Measurements from ENCODE around the gene TRMT44.

The TRMT44 gene

GRCh38 chr4:8422327-8422726 is 18.2 kb upstream of the TRMT44 start:
- no peaks in the 10 kb centered on the region for H3K9me3 ChIP-seq (ENCODE audit: severe bottlenecking)
- H3K27ac ChIP-seq = no peak overlapping the region
- H3K27me3 ChIP-seq (ENCODE audit: insufficient read depth, low read depth, severe bottlenecking) = no peaks in the 10 kb centered on the region
- no peak for TF ChIP-seq CTCF (IDR thresholded peaks at IDR 0.05; ENCODE audit: low read depth, low read length)
- no peak for DNase-seq
- no peaks in the 10 kb centered on the region for H3K36me3 ChIP-seq
- no peak overlapping the region for H3K4me3 ChIP-seq (ENCODE audit: low read depth, low read length)

GRCh38 chr4:8422786-8423185 is 17.8 kb upstream of the TRMT44 start:
- H3K27ac ChIP-seq = no peak overlapping the region
- no peak for TF ChIP-seq CTCF (IDR thresholded peaks at IDR 0.05; ENCODE audit: low read depth, low read length)
- H3K36me3 ChIP-seq = no peaks in the 10 kb centered on the region
- H3K4me3 ChIP-seq (ENCODE audit: low read depth, low read length) = no peak overlapping the region
- no peaks in the 10 kb centered on the region for H3K27me3 ChIP-seq (ENCODE audit: insufficient read depth, low read depth, severe bottlenecking)
- no peaks in the 10 kb centered on the region for H3K9me3 ChIP-seq (ENCODE audit: severe bottlenecking)
- DNase-seq = no peak

GRCh38 chr4:8427262-8427661 is 13.3 kb upstream of the TRMT44 start:
- no peak for TF ChIP-seq CTCF (IDR thresholded peaks at IDR 0.05; ENCODE audit: low read depth, low read length)

GRCh38 chr4:8427761-8428287 is 12.8 kb upstream of the TRMT44 start:
- Histone ChIP-seq H3K27me3 (ENCODE audit: insufficient read depth, low read depth, severe bottlenecking) (no peaks in the 10 kb centered on the region), H3K27ac (peak overlapping the region; percentile 52), H3K4me3 (ENCODE audit: low read depth, low read length) (peak overlapping the region; percentile 57), H3K36me3 (no peaks in the 10 kb centered on the region), H3K9me3 (ENCODE audit: severe bottlenecking) (no peaks in the 10 kb centered on the region)
- DNase-seq = no peak
- no peak for TF ChIP-seq CTCF (IDR thresholded peaks at IDR 0.05; ENCODE audit: low read depth, low read length)

More at GRCh38 chr4:8427262-8427661, 13.3 kb upstream of the TRMT44 start:
- no peaks in the 10 kb centered on the region for H3K36me3 ChIP-seq
- H3K9me3 ChIP-seq (ENCODE audit: severe bottlenecking) = no peaks in the 10 kb centered on the region
- H3K27me3 ChIP-seq (ENCODE audit: insufficient read depth, low read depth, severe bottlenecking) = no peaks in the 10 kb centered on the region
- H3K4me3 ChIP-seq (ENCODE audit: low read depth, low read length) = no peak overlapping the region
- no peak overlapping the region for H3K27ac ChIP-seq
- DNase-seq = no peak

GRCh38 chr4:8428288-8429097 is 12.1 kb upstream of the TRMT44 start:
- peak; percentile 61 for TF ChIP-seq CTCF (IDR thresholded peaks at IDR 0.05; ENCODE audit: low read depth, low read length)
- H3K9me3 ChIP-seq (ENCODE audit: severe bottlenecking) = no peaks in the 10 kb centered on the region
- peak; percentile 92 for DNase-seq
- H3K36me3 ChIP-seq = no peaks in the 10 kb centered on the region
- H3K4me3 ChIP-seq (ENCODE audit: low read depth, low read length) = peak overlapping the region; percentile 57
- H3K27ac ChIP-seq = peak overlapping the region; percentile 52
- no peaks in the 10 kb centered on the region for H3K27me3 ChIP-seq (ENCODE audit: insufficient read depth, low read depth, severe bottlenecking)

Measured in WERI-Rb-1 (cell line).